Fibroblast of peridontal ligament (primary cell): Measurements from ENCODE around the gene PLEKHH2.

ENCODE experiments used
- DNase-seq: peaks from one replicate; pipeline ENCODE4 v3.0.0-alpha.2; 2010; ENCODE audit errors: extremely low read depth

Gene PLEKHH2

GRCh38 chr2:43762286-43762685 lies 125.2 kb downstream of the PLEKHH2 start:
- no peak for DNase-seq

GRCh38 chr2:43763091-43763490 lies 126.0 kb downstream of the PLEKHH2 start:
- no peak for DNase-seq

GRCh38 chr2:43764086-43764705 lies 127.1 kb downstream of the PLEKHH2 start:
- DNase-seq, result peak; percentile 38

GRCh38 chr2:43766006-43766405 lies 128.9 kb downstream of the PLEKHH2 start:
- DNase-seq, result no peak

GRCh38 chr2:43773876-43774613 lies 137.0 kb downstream of the PLEKHH2 start, which contains the start of gene DYNC2LI1:
Gene DYNC2LI1 (plus strand): TSS chr2:43774039. CDS start chr2:43774139, 100 bp downstream.
- peak; percentile 88 for DNase-seq

- no peak for DNase-seq
These were observed 137.6 kb downstream of the PLEKHH2 start for GRCh38 chr2:43774617-43775016.

- no peak for DNase-seq
These were observed 139.3 kb downstream of the PLEKHH2 start for GRCh38 chr2:43776324-43776723.

- DNase-seq, result no peak
These were observed 140.4 kb downstream of the PLEKHH2 start for GRCh38 chr2:43777306-43777926.

- no peak for DNase-seq
These were observed 141.2 kb downstream of the PLEKHH2 start for GRCh38 chr2:43778233-43778632.

- no peak for DNase-seq
These were observed 150.8 kb downstream of the PLEKHH2 start for GRCh38 chr2:43787895-43788294.

GRCh38 chr2:43788646-43789045 lies 151.6 kb downstream of the PLEKHH2 start:
- DNase-seq, result no peak

- peak; percentile 15 for DNase-seq
These were observed 153.1 kb downstream of the PLEKHH2 start for GRCh38 chr2:43790147-43790546.

GRCh38 chr2:43791035-43791765 lies 154.1 kb downstream of the PLEKHH2 start:
- DNase-seq, result no peak

- DNase-seq, result no peak
These were observed 155.6 kb downstream of the PLEKHH2 start for GRCh38 chr2:43792653-43793052.

- DNase-seq, result no peak
These were observed 157.9 kb downstream of the PLEKHH2 start for GRCh38 chr2:43794956-43795355.

GRCh38 chr2:43796206-43796605 lies 159.1 kb downstream of the PLEKHH2 start:
- no peak for DNase-seq

- DNase-seq, result no peak
These were observed 161.2 kb downstream of the PLEKHH2 start for GRCh38 chr2:43798300-43798699.

GRCh38 chr2:43800894-43801293 lies 163.8 kb downstream of the PLEKHH2 start:
- DNase-seq, result no peak

- no peak for DNase-seq
These were observed 165.1 kb downstream of the PLEKHH2 start for GRCh38 chr2:43802135-43802534.

GRCh38 chr2:43803113-43803512 lies 166.1 kb downstream of the PLEKHH2 start:
- peak; percentile 18 for DNase-seq

GRCh38 chr2:43806719-43807031 lies 169.6 kb downstream of the PLEKHH2 start:
- DNase-seq, result no peak

- no peak for DNase-seq
These were observed 173.4 kb downstream of the PLEKHH2 start for GRCh38 chr2:43810452-43810851.
